ENCODE results near the gene P2RY14.
"Not testable (repeated sequence)": the region's sequence is repeated elsewhere in the genome, so short reads cannot be mapped to it uniquely, and the experiment has no call there.

P2RY14 gene

DNA sequence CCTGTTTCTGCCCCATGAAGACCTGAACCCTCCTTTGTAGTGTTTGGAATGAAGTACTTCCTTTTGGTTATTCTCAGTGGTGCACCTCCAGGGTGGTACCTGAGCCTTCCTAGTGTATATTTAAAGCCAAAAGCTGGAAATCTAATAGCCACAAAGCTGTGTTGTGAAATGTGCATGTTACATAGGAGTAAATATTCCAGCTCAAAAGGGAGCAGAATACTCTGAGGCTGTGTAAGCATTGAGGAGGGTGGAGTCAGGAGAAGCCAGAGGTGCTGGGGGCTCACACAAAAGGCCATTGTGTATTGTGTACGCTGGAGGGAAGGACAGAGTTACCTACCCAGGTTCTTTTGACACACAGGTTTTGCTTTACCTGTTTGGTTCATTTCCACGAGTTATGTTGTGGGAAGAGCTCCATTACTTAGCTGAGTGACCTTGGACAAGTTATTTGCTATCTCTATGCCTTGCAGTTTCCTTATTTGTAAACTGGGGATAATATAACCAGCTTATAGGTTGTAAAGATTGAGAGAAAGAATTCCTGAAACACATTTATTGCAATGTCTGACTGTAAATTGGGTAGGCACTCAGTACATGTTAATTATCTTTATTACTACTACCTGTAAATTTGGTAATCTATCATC lies 100.0 kb downstream of the P2RY14 start:
- TF ChIP-seq ZFX (IDR thresholded peaks at IDR 0.05) = no peak
- TF ChIP-seq, protein P1, sequence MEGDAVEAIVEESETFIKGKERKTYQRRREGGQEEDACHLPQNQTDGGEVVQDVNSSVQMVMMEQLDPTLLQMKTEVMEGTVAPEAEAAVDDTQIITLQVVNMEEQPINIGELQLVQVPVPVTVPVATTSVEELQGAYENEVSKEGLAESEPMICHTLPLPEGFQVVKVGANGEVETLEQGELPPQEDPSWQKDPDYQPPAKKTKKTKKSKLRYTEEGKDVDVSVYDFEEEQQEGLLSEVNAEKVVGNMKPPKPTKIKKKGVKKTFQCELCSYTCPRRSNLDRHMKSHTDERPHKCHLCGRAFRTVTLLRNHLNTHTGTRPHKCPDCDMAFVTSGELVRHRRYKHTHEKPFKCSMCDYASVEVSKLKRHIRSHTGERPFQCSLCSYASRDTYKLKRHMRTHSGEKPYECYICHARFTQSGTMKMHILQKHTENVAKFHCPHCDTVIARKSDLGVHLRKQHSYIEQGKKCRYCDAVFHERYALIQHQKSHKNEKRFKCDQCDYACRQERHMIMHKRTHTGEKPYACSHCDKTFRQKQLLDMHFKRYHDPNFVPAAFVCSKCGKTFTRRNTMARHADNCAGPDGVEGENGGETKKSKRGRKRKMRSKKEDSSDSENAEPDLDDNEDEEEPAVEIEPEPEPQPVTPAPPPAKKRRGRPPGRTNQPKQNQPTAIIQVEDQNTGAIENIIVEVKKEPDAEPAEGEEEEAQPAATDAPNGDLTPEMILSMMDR (conservative IDR thresholded peaks at IDR 0.05) = no peak
- H3K27ac ChIP-seq = no peak overlapping the region

DNA sequence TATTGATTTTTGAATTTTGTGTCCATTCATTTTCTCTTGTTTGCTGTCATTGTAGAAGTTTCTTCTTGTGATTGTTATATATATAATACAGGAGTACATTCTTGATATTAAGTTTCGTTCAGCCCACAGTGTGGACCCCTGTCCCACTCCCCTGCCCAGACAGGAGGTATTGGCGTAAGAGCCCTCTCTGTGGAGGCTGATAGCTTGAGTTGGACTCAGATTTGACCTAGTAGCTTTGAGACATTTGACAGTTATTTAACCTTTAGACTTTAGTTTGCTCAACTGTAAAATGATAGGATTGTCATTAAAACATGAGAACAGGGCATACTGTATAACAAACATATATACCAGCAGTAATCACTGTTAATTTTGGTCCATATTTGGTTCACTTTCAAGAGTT lies 102.4 kb downstream of the P2RY14 start:
- no peak overlapping the region for H3K27ac ChIP-seq
- TF ChIP-seq, protein P1 (conservative IDR thresholded peaks at IDR 0.05) = no peak
- TF ChIP-seq ZFX (IDR thresholded peaks at IDR 0.05) = no peak

DNA sequence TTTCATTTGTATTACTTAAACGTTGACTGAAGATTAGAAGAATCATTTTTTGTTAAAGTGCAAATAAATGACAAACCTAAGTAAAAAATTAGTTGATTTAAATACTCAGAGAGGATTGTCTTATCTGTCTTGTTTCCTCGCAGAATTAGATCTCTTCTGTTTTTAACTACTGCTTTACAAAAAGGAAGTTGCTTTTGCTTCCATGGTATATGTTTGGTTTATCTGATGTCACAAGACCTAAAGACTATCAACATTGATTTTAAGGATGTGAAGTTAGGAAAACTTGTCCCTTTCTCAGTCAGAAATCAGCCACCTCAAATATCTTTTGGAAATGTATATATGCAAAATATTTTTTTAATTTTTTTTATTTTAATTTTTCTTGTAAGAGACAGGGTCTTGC lies 104.0 kb downstream of the P2RY14 start:
- no peak for TF ChIP-seq ZFX (IDR thresholded peaks at IDR 0.05)
- TF ChIP-seq, protein P1 (conservative IDR thresholded peaks at IDR 0.05) = no peak
- H3K27ac ChIP-seq = no peak overlapping the region

DNA sequence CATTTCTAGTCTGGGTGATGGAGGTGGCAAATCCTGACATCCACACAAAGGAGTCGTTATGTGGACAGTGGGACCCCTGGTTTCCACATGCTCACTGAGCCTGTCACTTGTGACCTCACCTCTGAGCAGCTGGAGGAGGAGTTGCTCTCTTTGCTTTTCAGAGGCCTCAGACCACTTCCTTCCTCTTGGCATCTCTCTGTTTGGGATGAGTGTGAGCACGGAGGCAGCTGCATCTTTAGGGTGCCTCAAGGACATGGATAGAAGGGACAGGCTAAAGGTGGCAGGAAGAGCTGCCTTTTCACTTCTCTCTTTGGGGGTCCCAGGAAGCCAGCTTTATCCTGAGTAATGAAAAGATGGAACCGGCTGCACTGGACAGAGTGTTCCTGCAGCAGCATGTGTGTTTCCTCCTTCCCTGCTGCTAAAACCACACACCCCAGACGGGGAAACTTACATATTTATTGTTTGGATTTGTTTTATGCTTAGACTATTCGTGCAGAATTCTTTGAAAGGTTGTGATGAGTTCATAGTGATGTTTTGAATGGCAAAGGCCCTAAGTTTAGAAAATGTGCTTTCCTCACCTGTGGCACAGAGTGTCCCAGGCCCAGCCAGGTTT lies 107.1 kb downstream of the P2RY14 start:
- TF ChIP-seq, protein P1 (conservative IDR thresholded peaks at IDR 0.05) = no peak
- no peak for TF ChIP-seq ZFX (IDR thresholded peaks at IDR 0.05)
- no peak overlapping the region for H3K27ac ChIP-seq

DNA sequence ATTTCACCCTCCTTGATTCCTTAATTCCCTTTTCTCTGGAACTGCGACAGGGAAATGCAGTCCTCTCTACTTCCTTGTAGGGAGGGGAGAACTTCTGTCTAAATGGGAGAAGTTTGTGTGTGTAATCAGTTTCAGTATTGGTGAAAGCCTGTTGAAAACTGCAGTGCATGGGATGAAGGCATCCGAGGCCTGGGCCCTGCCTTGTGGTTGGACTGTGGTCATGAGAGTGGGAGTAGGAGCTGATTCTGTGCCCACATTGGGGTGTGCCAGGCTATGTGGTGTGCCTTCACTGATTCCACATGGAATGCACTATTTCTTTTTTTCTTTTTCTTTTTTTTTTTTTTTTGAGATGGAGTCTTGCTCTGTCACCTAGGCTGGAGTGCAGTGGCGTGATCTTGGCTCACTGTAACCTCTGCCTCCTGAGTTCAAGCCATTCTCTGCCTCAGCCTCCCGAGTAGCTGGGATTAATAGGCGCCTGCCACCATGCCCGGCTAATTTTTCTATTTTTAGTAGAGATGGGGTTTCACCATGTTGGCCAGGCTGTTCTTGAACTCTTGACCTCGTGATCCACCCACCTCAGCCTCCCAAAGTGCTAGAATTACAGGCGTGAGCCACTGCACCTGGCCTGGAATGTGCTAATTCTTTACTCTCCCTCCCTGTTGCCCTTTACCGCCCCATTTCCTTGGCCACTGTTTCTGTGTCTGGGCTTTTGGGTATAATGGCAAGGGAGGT lies 108.2 kb downstream of the P2RY14 start:
- H3K27ac ChIP-seq = not testable (repeated sequence)

DNA sequence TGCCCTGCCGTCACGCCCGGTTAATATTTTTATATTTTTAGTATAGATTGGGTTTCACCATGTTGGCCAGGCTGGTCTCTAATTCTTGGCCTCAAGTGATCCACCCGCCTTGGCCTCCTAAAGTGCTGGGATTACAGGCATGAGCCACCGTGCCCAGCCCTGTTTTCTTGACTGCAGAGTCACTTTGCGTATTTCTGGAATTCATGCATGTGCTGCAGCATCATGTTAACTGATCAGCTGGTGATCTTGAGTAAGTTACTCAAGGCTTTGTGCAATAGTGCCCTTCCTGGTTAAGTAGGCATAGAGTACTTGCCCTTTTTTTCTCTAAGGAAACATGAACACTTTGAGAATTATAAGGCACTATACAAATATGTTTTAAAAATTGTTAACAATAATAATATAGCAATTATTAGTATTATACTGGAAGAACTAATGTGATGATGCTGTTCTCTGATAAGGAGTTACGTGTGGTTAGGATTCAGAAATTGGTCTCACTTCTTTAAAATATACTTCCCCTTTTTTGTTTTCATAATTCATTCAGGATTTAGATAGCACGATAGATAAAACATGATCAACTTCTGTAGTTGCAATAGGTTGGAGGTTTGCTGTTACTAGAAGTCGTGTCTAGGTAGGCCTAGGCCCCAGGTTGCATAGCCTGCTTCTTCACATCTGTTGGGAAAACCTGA lies 108.9 kb downstream of the P2RY14 start:
- TF ChIP-seq, protein P1 (conservative IDR thresholded peaks at IDR 0.05) = no peak
- TF ChIP-seq ZFX (IDR thresholded peaks at IDR 0.05) = no peak
- H3K27ac ChIP-seq = no peak overlapping the region

DNA sequence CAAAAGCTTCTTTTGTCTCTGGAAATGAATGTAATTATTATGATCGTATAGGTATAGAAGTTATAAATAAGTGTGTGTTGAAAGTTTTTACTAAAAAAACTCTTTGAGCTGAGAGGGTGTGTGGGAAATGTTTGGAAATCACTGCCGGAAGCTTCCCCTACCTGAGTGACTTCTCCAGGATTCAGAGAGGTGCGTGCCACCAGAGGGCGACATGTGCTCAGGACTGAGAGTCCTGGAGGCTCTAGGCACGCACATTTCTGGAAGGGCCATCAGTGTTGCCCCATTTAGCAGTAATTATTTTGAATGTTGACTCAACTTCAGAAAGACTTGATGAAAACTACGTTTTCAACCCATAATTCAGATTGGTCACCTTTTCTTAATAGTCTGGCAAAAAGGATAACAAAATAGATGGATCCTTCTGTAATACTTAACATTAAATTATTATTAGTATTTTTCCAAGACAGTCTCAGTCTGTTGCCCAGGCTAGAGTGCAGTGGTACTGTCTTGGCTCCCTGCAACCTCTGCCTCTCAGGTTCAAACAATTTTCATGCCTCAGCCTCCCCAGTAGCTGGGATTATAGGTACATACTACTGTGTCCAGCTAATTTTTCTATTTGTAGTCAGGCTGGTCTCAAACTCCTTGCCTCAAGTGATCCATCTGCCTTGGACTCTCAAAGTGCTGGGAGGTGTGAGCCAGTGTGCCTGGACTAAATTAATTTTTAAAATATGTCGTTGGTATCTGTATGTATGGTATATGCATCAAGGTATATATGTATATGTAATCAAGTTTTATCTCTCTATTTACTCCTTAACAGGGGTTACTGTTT lies 109.9 kb downstream of the P2RY14 start:
- TF ChIP-seq ZFX (IDR thresholded peaks at IDR 0.05) = no peak
- TF ChIP-seq, protein P1 (conservative IDR thresholded peaks at IDR 0.05) = peak; percentile 98
- H3K27ac ChIP-seq = no peak overlapping the region

All from C4-2B (cell line).